Ovary (tissue), 3 donors: ENCODE measurements around the gene FADD.

ENCODE experiments used
- POLR2A ChIP-seq: fragments of 450-650 bp; IDR thresholded peaks from one replicate; pipeline ENCODE4 v1.6.1; 2017; ENCODE audit warnings: antibody characterized with exemption, mild to moderate bottlenecking, moderate library complexity
- TF ChIP-seq, protein P1 (sequence below), 3 donors: fragments of 450-650 bp in 2 of 3; fragments of 200-600 bp in 1 of 3; IDR thresholded peaks; one replicate each; pipeline versions ENCODE4 v1.5.1 to v1.8.0; 2016 to 2022; ENCODE audit warnings: antibody characterized with exemption in 3 of 3, mild to moderate bottlenecking in 1 of 3
- donor health status: DM: no; HTN: no; CAD: no.

DNA sequence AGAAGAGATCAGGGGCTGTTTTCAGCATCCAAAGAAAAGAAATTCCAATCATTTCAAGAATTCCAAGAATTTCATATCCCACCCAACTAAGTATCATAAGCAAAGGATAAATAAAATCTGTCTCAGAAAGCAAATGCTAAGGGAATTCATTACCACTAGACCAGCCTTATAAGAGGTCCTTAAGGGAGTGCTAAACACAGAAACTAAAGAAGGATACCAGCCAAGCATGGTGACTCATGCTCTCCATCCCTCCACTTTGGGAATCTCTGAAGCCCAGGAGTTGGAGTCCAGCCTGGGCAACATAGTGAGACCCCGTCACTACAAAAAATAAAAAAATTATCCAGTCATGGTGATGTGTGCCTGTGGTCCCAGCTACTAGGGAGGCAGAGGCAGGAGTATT lies 17.8 kb downstream of the FADD start:
- TF ChIP-seq POLR2A, result no peak
- TF ChIP-seq, protein P1, sequence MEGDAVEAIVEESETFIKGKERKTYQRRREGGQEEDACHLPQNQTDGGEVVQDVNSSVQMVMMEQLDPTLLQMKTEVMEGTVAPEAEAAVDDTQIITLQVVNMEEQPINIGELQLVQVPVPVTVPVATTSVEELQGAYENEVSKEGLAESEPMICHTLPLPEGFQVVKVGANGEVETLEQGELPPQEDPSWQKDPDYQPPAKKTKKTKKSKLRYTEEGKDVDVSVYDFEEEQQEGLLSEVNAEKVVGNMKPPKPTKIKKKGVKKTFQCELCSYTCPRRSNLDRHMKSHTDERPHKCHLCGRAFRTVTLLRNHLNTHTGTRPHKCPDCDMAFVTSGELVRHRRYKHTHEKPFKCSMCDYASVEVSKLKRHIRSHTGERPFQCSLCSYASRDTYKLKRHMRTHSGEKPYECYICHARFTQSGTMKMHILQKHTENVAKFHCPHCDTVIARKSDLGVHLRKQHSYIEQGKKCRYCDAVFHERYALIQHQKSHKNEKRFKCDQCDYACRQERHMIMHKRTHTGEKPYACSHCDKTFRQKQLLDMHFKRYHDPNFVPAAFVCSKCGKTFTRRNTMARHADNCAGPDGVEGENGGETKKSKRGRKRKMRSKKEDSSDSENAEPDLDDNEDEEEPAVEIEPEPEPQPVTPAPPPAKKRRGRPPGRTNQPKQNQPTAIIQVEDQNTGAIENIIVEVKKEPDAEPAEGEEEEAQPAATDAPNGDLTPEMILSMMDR (IDR thresholded peaks at IDR 0.05), result no peak
